ENCODE measurements around the gene LMAN2.

LMAN2 gene

GRCh38 chr5:177359860-177360259, 8.4 kb upstream of the LMAN2 start (continued):
- TF ChIP-seq, protein P1, sequence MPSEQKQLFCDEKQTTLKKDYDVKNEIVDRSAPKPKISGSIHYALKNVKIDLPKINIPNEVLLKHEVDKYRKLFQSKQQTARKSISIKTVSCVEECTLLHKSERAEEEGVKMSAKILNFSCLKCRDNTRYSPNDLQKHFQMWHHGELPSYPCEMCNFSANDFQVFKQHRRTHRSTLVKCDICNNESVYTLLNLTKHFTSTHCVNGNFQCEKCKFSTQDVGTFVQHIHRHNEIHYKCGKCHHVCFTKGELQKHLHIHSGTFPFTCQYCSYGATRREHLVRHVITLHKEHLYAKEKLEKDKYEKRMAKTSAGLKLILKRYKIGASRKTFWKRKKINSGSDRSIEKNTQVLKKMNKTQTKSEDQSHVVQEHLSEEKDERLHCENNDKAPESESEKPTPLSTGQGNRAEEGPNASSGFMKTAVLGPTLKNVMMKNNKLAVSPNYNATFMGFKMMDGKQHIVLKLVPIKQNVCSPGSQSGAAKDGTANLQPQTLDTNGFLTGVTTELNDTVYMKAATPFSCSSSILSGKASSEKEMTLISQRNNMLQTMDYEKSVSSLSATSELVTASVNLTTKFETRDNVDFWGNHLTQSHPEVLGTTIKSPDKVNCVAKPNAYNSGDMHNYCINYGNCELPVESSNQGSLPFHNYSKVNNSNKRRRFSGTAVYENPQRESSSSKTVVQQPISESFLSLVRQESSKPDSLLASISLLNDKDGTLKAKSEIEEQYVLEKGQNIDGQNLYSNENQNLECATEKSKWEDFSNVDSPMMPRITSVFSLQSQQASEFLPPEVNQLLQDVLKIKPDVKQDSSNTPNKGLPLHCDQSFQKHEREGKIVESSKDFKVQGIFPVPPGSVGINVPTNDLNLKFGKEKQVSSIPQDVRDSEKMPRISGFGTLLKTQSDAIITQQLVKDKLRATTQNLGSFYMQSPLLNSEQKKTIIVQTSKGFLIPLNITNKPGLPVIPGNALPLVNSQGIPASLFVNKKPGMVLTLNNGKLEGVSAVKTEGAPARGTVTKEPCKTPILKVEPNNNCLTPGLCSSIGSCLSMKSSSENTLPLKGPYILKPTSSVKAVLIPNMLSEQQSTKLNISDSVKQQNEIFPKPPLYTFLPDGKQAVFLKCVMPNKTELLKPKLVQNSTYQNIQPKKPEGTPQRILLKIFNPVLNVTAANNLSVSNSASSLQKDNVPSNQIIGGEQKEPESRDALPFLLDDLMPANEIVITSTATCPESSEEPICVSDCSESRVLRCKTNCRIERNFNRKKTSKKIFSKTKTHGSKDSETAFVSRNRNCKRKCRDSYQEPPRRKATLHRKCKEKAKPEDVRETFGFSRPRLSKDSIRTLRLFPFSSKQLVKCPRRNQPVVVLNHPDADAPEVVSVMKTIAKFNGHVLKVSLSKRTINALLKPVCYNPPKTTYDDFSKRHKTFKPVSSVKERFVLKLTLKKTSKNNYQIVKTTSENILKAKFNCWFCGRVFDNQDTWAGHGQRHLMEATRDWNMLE (tag by site-specific recombination; conservative IDR thresholded peaks at IDR 0.05; ENCODE audit: low read depth), result no peak
- TF ChIP-seq ZNF239 (tag by site-specific recombination; IDR thresholded peaks at IDR 0.05) (no peak), KLF1 (tag by site-specific recombination; IDR thresholded peaks at IDR 0.05) (no peak), ZFP3 (tag by site-specific recombination; IDR thresholded peaks at IDR 0.05; ENCODE audit: low read depth) (no peak), ZNF792 (tag by site-specific recombination; IDR thresholded peaks at IDR 0.05) (no peak), ZNF660 (tag by site-specific recombination; IDR thresholded peaks at IDR 0.05) (no peak), ZNF169 (tag by site-specific recombination; IDR thresholded peaks at IDR 0.05) (no peak), ZNF785 (tag by site-specific recombination; IDR thresholded peaks at IDR 0.05) (no peak), ZNF341 (tag by site-specific recombination; IDR thresholded peaks at IDR 0.05; ENCODE audit: low read depth) (no peak), ZBTB48 (tag by site-specific recombination; IDR thresholded peaks at IDR 0.05) (no peak)
- TF ChIP-seq, protein P2, sequence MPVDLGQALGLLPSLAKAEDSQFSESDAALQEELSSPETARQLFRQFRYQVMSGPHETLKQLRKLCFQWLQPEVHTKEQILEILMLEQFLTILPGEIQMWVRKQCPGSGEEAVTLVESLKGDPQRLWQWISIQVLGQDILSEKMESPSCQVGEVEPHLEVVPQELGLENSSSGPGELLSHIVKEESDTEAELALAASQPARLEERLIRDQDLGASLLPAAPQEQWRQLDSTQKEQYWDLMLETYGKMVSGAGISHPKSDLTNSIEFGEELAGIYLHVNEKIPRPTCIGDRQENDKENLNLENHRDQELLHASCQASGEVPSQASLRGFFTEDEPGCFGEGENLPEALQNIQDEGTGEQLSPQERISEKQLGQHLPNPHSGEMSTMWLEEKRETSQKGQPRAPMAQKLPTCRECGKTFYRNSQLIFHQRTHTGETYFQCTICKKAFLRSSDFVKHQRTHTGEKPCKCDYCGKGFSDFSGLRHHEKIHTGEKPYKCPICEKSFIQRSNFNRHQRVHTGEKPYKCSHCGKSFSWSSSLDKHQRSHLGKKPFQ (tag by site-specific recombination; IDR thresholded peaks at IDR 0.05), result no peak
- TF ChIP-seq, protein P3, sequence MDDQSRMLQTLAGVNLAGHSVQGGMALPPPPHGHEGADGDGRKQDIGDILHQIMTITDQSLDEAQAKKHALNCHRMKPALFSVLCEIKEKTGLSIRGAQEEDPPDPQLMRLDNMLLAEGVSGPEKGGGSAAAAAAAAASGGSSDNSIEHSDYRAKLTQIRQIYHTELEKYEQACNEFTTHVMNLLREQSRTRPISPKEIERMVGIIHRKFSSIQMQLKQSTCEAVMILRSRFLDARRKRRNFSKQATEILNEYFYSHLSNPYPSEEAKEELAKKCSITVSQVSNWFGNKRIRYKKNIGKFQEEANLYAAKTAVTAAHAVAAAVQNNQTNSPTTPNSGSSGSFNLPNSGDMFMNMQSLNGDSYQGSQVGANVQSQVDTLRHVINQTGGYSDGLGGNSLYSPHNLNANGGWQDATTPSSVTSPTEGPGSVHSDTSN (CRISPR knock-in tag; IDR thresholded peaks at IDR 0.05), result no peak

- peak; percentile 57 for TF ChIP-seq ZIC2 (tag by site-specific recombination; IDR thresholded peaks at IDR 0.05)
- no peak for TF ChIP-seq IKZF3 (tag by site-specific recombination; IDR thresholded peaks at IDR 0.05)
- no peak overlapping the region for H3K4me3 ChIP-seq (ENCODE audit: low read depth, low read length)
- ChIA-PET CTCF (interaction anchor here (0.9 kb wide), 1 partner anchor 11 kb away, joined by 3 read pairs; no protein-coding TSS in a partner anchor), POLR2A (no interaction called here)
- H3K9me3 ChIP-seq (ENCODE audit: control insufficient read depth, insufficient read depth, low read depth, low read length), result no peaks in the 10 kb centered on the region
- H3K4me1 ChIP-seq (ENCODE audit: control insufficient read depth, insufficient read depth, low read length), result 0 out of 2 replicates have a peak, but pooled peaks cover 2% of the 10 kb centered on the region
- H3K36me3 ChIP-seq (ENCODE audit: control insufficient read depth in 2 of 2, insufficient read depth in 1 of 2, low read length in 2 of 2), result no peaks in the 10 kb centered on the region
- no peak overlapping the region for H3K27ac ChIP-seq (ENCODE audit: extremely low read depth, low read depth, low read length)
Measured at GRCh38 chr5:177359451-177359851, 8.0 kb upstream of the LMAN2 start.

- Histone ChIP-seq H3K9me3 (ENCODE audit: control insufficient read depth, insufficient read depth, low read depth, low read length) (no peaks in the 10 kb centered on the region), H3K27ac (ENCODE audit: extremely low read depth, low read depth, low read length) (no peak overlapping the region), H3K4me1 (ENCODE audit: control insufficient read depth, insufficient read depth, low read length) (0 out of 2 replicates have a peak, but pooled peaks cover 2% of the 10 kb centered on the region), H3K36me3 (ENCODE audit: control insufficient read depth in 2 of 2, insufficient read depth in 1 of 2, low read length in 2 of 2) (no peaks in the 10 kb centered on the region), H3K4me3 (ENCODE audit: low read depth, low read length) (no peak overlapping the region)
- ChIA-PET POLR2A (no interaction called here), CTCF (interaction anchor here (0.8 to 1.4 kb wide), 3 partner anchors 9 to 20 kb away, joined by 3 to 4 read pairs (median 3); no protein-coding TSS in a partner anchor)
- TF ChIP-seq PRDM10 (tag by site-specific recombination; IDR thresholded peaks at IDR 0.05), result peak; percentile 86
- no peak for TF ChIP-seq ZNF530 (tag by site-specific recombination; IDR thresholded peaks at IDR 0.05; ENCODE audit: low read depth)
Measured at GRCh38 chr5:177358370-177358819, 6.9 kb upstream of the LMAN2 start.
